Breast epithelium (tissue), 4 donors: Measurements from ENCODE around the gene DPPA5. TPM values are rescaled to one million over a fixed set of nuclear protein-coding genes. Genes with fewer than 3 reads are reported as not detected.

ENCODE experiments used
- DNase-seq, 2 donors: peaks; one replicate each; pipeline ENCODE4 v3.0.0-alpha.2; 2019; ENCODE audit warnings: low spot score in 2 of 2
- H3K27ac ChIP-seq, 2 donors: fragments of 200-600 bp; sonication (generic) in 1 of 2; one replicate each; pipeline ENCODE4 v1.5.1; 2016 to 2019; ENCODE audit warnings: mild to moderate bottlenecking in 1 of 2
- H3K27me3 ChIP-seq, 2 donors: fragments of 200-600 bp; sonication (generic) in 1 of 2; one replicate each; pipeline versions ENCODE4 v1.5.1 to v1.6.0; 2017 to 2019; ENCODE audit warnings: control low read depth in 1 of 2, mild to moderate bottlenecking in 1 of 2
- H3K36me3 ChIP-seq: fragments of 200-600 bp; one replicate; pipeline ENCODE4 v1.5.1; 2019
- H3K4me1 ChIP-seq, 2 donors: fragments of 200-600 bp; sonication (generic); one replicate each; pipeline ENCODE4 v1.5.1; 2016 to 2019; ENCODE audit warnings: control low read depth in 1 of 2
- H3K4me3 ChIP-seq, 3 donors: fragments of 200-600 bp; sonication (generic); 1 replicate in 2 of 3; 2 replicates in 1 of 3; pipeline ENCODE4 v1.5.1; 2016 to 2019; ENCODE audit warnings: mild to moderate bottlenecking in 3 of 3, moderate library complexity in 2 of 3
- H3K9me3 ChIP-seq, 2 donors: fragments of 200-600 bp; sonication (generic) in 1 of 2; one replicate each; pipeline ENCODE4 v1.5.1; 2016 to 2019; ENCODE audit warnings: control low read depth in 1 of 2
- POLR2A ChIP-seq: fragments of 450-650 bp; IDR thresholded peaks from one replicate; pipeline ENCODE4 v1.6.1; 2016; ENCODE audit warnings: antibody characterized with exemption, mild to moderate bottlenecking, moderate library complexity
- POLR2AphosphoS5 ChIP-seq, 3 donors: sonication (generic); formaldehyde crosslinking; IDR thresholded peaks; one replicate each; pipeline ENCODE4 v1.6.1; 2017; ENCODE audit warnings: antibody characterized with exemption in 3 of 3
- intact Hi-C: fragments of 100-400 bp; cut with DNase I; formaldehyde crosslinking; loops from one replicate; pipeline ENCODE4 v1.15.1; 2023; ENCODE audit warnings: low total_unique reads
- total RNA-seq, 3 donors: library from RNA; depleted of rRNA; stranded (reverse); fragments of >200 nt; gene quantifications; one replicate each; pipeline ENCODE4 v1.1.0, GENCODE V29; 2016
- TF ChIP-seq, protein P1 (sequence below), 3 donors: fragments of 450-650 bp; IDR thresholded peaks; one replicate each; pipeline ENCODE4 v1.5.1; 2016 to 2017; ENCODE audit warnings: antibody characterized with exemption in 3 of 3, mild to moderate bottlenecking in 3 of 3, moderate library complexity in 3 of 3

DPPA5 gene
- total RNA-seq, 3 donors from 2014 or later: not detected

DNA sequence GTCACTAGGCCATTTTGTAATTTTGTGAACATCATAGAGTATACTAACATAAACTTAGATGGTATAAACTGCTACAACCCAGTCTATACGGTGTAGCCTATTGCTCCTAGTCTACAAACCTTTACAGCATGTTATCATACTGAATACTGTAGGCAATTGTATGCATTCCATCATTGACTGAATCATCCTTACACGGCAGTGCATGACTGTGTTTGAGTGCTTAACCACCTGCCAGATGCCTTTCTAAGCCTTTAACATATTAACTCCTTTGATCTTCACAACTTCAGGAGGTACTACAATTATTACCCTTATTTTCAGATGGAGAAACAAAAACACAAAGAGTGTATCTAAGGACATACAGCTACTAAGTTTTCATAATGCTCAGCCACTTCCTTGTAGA, 14.0 kb downstream of the DPPA5 start:
- no peak for TF ChIP-seq POLR2A
- no peak for TF ChIP-seq POLR2AphosphoS5 (IDR thresholded peaks at IDR 0.05)
- TF ChIP-seq, protein P1, sequence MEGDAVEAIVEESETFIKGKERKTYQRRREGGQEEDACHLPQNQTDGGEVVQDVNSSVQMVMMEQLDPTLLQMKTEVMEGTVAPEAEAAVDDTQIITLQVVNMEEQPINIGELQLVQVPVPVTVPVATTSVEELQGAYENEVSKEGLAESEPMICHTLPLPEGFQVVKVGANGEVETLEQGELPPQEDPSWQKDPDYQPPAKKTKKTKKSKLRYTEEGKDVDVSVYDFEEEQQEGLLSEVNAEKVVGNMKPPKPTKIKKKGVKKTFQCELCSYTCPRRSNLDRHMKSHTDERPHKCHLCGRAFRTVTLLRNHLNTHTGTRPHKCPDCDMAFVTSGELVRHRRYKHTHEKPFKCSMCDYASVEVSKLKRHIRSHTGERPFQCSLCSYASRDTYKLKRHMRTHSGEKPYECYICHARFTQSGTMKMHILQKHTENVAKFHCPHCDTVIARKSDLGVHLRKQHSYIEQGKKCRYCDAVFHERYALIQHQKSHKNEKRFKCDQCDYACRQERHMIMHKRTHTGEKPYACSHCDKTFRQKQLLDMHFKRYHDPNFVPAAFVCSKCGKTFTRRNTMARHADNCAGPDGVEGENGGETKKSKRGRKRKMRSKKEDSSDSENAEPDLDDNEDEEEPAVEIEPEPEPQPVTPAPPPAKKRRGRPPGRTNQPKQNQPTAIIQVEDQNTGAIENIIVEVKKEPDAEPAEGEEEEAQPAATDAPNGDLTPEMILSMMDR (IDR thresholded peaks at IDR 0.05): no peak
- H3K36me3 ChIP-seq: no peaks in the 10 kb centered on the region
- intact Hi-C loops: no loop called here

DNA sequence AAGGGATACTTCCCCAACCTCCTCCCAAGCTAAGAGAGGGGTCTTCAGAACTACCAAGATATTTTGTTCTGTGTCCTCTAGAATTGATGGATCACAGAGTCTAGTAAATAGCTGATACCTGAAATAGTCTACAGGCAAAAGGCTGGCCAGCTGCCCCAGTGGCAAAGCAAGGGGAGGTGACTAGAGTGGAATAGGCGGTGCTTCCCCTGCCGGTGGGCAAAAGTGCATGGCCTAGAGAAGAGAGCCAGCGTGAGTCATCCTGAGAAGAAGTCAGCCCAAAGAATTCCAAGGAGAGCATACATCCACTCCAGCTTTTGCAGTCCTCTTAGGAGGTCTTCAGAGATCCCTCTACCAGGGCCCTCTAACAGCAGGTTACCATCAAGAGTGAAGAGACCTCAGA, 14.7 kb downstream of the DPPA5 start:
- intact Hi-C loops: no loop called here
- H3K27ac ChIP-seq: no peak overlapping the region
- H3K36me3 ChIP-seq: no peaks in the 10 kb centered on the region
- H3K9me3 ChIP-seq: no peaks in the 10 kb centered on the region
- DNase-seq: no peak
- no peaks in the 10 kb centered on the region for H3K27me3 ChIP-seq
- TF ChIP-seq, protein P1 (IDR thresholded peaks at IDR 0.05): no peak
- TF ChIP-seq POLR2AphosphoS5 (IDR thresholded peaks at IDR 0.05) (no peak), POLR2A (no peak)
- no peak overlapping the region for H3K4me3 ChIP-seq
- H3K4me1 ChIP-seq: no peaks in the 10 kb centered on the region

More for the DNA sequence above, 14.0 kb downstream of the DPPA5 start:
- no peak overlapping the region for H3K4me3 ChIP-seq
- no peaks in the 10 kb centered on the region for H3K9me3 ChIP-seq
- DNase-seq: no peak
- no peak overlapping the region for H3K27ac ChIP-seq
- H3K27me3 ChIP-seq: no peaks in the 10 kb centered on the region
- no peaks in the 10 kb centered on the region for H3K4me1 ChIP-seq

GRCh38 chr6:73329201-73329600, 24.9 kb downstream of the DPPA5 start:
- H3K4me1 ChIP-seq: no peaks in the 10 kb centered on the region
- intact Hi-C loops: no loop called here
- H3K27me3 ChIP-seq: no peaks in the 10 kb centered on the region
- no peak for DNase-seq
- no peak overlapping the region for H3K4me3 ChIP-seq
- no peak overlapping the region for H3K27ac ChIP-seq
- no peak for TF ChIP-seq POLR2AphosphoS5 (IDR thresholded peaks at IDR 0.05)
- no peak for TF ChIP-seq POLR2A
- TF ChIP-seq, protein P1 (IDR thresholded peaks at IDR 0.05): no peak
- no peaks in the 10 kb centered on the region for H3K9me3 ChIP-seq
- no peaks in the 10 kb centered on the region for H3K36me3 ChIP-seq

- intact Hi-C loops: no loop called here
- Histone ChIP-seq H3K27ac (no peak overlapping the region), H3K4me1 (no peaks in the 10 kb centered on the region), H3K36me3 (no peaks in the 10 kb centered on the region), H3K27me3 (no peaks in the 10 kb centered on the region), H3K9me3 (no peaks in the 10 kb centered on the region), H3K4me3 (no peak overlapping the region)
- TF ChIP-seq POLR2AphosphoS5 (IDR thresholded peaks at IDR 0.05) (no peak), POLR2A (no peak)
- TF ChIP-seq, protein P1 (IDR thresholded peaks at IDR 0.05): no peak
- no peak for DNase-seq
Measured at GRCh38 chr6:73328790-73329189, 25.3 kb downstream of the DPPA5 start.

DNA sequence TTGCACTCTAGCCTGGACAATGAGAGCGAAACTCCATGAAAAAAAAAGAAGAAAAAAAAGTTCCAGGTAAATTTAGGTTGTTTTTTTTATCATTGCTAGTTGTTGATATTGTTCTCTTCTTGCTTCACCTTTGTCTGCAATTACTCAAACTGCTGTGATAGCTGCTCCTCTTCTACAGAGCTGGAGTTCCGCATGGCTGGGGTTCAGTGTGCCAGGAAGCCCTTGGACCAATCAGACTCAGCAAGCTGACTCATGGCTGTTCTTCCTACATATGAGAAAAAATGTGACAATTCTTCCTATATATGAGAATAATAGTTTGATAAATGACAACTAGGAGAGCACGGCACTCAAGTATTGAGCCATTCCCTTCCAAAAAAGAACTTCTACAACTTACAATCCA, 28.4 kb downstream of the DPPA5 start:
- no peaks in the 10 kb centered on the region for H3K36me3 ChIP-seq
- no peak for TF ChIP-seq POLR2AphosphoS5 (IDR thresholded peaks at IDR 0.05)
- no peak for TF ChIP-seq POLR2A
- TF ChIP-seq, protein P1 (IDR thresholded peaks at IDR 0.05): no peak
- intact Hi-C loops: no loop called here
- H3K27me3 ChIP-seq: no peaks in the 10 kb centered on the region
- no peak for DNase-seq
- H3K4me1 ChIP-seq: no peaks in the 10 kb centered on the region
- no peak overlapping the region for H3K27ac ChIP-seq
- no peak overlapping the region for H3K4me3 ChIP-seq
- no peaks in the 10 kb centered on the region for H3K9me3 ChIP-seq
